ENCODE data around the gene PPP2R3A. TPM values are rescaled to one million over a fixed set of nuclear protein-coding genes. Genes with fewer than 3 reads are reported as not detected.
"Not testable (repeated sequence)": the region's sequence is repeated elsewhere in the genome, so short reads cannot be mapped to it uniquely, and the experiment has no call there.

PPP2R3A gene
- total RNA-seq, 1 donor from 2014 or later = 117 TPM

DNA sequence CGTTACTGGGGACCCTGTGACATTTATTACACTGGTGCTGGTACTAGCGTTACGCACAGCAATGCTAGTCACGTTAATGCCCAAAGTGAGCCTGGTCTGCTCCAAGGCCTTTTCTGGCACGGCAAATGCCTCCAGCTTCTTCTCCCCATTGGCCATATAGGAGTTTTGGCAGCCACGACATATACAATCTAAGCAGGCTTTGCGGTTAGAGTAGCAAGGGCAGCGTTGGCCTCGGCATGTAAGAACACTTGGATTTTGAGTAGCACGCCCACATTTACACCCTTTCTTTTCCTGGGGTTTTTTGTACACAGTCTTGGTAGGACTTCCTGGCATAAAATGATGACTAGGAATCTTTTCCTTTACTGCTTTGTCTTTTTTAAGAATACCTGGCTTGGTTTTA lies 185.7 kb downstream of the PPP2R3A start:
- no peak for DNase-seq

- no peak for DNase-seq
These were observed 186.8 kb downstream of the PPP2R3A start for GRCh38 chr3:136152176-136152843.

- DNase-seq = no peak
These were observed 187.4 kb downstream of the PPP2R3A start for GRCh38 chr3:136152963-136153362.

DNA sequence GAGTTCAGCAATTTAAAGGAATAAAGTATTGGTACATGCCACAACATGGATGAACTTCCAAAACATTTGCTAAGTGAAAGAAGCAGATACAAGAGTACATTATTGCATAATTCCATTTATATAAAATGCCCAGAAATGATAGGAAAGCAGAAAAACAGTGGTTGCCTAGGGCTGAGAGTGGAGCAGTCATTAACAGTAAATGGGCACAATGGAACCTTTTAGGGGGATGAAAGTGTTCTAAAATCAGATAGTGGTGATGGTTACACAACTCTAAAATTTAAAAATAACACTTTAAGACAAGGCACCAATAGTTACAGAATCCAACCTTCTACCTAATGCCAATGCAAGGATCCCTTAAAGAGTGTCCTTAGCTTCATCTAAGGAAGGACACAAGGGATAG lies 196.0 kb downstream of the PPP2R3A start:
- no peak for DNase-seq

DNA sequence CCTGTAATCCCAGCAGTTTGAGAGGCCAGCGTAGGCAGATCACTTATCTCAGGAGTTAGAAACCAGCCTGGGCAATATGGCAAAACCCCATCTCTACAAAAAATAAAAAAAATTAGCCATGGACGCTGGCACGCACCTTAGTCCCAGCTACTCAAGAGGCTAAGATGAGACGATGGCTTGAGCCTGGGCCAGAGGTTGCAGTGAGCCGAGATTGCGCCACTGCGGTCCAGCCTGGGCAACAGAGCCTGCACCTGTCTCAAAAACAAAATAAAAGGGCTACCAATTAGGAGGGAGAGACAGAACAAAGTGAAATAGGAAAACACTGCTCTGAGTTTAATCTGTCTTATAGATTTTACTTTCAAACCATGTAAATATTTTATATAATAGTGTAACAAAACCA lies 196.8 kb downstream of the PPP2R3A start:
- no peak for DNase-seq

DNA sequence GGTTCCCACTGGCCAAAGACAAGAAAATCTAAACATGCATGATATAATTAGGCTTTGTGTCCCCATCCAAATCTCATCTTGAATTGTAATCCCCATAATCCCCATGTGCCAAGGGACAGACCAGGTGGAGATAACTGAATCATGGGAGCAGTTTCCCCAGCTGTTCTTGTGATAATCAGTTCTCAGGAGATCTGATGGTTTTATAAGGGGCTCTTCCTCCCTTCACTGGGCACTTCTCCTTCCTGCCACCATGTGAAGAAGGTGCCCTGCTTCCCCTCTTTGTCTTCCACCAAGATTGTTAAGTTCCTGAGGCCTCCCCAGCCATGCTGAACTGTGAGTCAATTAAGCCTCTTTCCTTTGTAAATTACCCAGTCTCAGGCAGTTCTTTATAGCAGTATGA lies 198.1 kb downstream of the PPP2R3A start:
- DNase-seq = peak; percentile 37

- DNase-seq = peak; percentile 12
These were observed 201.0 kb downstream of the PPP2R3A start for GRCh38 chr3:136166507-136166906.

- DNase-seq = not testable (repeated sequence)
These were observed 202.7 kb downstream of the PPP2R3A start for GRCh38 chr3:136168236-136168635.

DNA sequence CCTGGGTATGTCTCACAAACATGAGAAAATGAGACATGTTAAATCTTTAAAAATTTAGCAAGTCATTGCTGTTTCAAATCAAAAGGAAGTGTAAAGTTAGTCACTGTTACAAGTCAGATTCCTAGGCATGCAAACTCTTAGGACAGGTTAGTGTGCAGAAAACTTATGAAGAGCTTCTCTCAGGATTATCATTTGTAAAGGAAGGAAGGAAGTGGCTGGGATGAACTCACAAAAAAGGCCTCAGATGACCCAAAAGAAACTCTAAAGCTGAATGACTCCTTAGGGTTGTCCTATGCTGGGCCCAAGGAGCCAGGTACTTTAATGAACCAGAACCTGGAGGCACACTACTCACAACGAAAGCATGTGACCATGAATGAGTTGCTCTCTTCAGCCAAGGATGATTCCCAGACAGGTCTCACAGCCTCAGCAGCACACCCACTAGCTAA lies 205.6 kb downstream of the PPP2R3A start:
- no peak for DNase-seq

DNA sequence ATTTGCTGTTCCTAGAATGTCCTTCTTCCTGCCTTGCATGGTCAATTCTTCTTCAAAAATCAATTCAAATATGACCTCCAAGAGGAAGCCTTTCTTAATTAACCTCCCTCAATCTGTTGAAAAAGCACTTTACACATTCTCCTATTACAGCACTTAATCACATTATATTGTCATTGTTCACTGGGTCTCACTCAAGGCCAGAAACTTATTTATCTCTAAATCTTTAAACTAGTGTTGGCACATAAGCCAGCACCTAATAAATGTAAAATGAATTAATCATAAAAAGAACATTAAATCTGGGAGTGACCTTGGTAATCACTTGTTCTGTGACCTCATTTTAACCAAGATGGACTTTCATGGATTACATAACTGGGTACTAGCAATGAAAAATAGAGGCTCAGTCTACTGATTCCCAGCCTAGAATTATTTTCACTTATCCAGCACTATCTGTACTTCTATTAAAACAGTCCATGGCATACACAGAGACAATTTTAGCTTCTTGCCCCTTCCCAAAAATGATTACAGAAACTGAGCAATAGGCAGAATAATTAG lies 208.5 kb downstream of the PPP2R3A start:
- no peak for DNase-seq

DNA sequence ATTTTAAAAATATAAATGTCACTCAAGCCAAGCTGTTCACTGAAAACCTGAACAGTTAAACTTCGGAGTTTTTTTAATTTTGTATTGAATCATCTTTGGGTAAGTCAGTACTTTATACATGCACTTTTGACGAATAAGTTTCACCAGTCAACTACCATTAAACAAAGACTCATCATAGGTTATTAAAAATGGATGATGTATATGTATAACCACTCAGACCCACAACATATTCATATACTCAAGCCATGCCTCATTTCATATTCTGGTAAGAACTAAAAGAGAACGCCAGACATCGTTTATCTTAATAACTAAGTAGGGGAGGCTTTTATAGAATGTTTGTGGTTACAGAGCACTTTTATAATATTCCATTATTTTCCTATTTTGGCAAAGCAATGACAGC lies 212.3 kb downstream of the PPP2R3A start:
- no peak for DNase-seq

DNA sequence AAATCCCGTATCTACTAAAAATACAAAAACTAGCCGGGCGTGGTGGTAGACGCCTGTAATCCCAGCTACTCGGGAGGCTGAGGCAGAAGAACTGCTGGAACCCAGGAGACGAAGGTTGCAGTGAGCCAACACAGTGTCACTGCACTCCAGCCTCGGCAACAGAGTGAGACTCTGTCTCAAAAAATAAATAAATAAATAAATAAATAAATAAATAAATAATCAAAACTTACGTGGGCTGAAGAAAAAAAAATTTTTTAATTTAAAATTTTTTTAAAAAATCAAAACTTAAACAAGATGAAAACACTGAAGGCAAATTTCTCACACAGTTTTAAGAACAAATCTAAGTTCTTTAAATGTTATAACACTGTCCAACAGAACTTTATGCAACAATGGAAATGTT lies 216.2 kb downstream of the PPP2R3A start:
- DNase-seq = no peak

- no peak for DNase-seq
These were observed 219.2 kb downstream of the PPP2R3A start for GRCh38 chr3:136184703-136185102.

DNA sequence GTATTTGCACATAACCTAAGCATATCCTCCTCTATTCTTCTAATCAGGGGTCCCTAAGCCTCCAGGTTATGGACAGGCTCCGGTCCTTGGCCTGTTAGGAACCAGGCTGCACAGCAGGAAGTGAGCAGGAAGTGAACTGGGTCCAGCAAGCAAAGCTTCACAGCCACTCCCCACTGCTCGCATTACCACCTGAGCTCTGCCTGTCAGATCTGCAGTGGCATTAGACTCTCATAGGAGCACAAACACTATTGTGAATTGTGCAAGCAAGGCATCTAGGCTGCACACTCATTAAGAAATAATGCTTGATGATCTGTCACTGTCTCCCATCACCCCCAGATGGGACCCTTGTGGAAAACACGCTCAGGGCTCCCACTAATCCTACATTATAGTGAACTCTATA lies 220.8 kb downstream of the PPP2R3A start:
- DNase-seq = no peak

DNA sequence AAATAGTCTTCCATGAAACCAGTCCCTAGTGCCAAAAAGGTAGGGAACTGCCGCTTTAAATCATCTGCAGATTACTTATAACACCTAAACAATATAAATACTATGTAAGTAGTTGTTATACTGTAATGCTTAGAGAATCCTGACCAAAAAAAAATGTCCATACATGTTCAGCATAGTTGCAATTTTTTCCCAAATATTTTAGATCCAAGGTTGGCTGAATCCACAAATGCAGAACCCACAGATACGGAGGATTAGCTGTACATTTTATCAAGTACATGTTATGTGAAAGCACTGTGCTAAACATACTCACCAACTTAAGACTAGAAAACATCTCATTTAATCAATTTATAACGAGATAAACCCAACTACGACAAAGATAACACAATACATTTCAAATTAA lies 221.3 kb downstream of the PPP2R3A start:
- no peak for DNase-seq

- no peak for DNase-seq
These were observed 222.3 kb downstream of the PPP2R3A start for GRCh38 chr3:136187868-136188267.

- no peak for DNase-seq
These were observed 223.5 kb downstream of the PPP2R3A start for GRCh38 chr3:136189043-136189442.

GRCh38 chr3:136189859-136190617 lies 224.5 kb downstream of the PPP2R3A start:
- no peak for DNase-seq

DNA sequence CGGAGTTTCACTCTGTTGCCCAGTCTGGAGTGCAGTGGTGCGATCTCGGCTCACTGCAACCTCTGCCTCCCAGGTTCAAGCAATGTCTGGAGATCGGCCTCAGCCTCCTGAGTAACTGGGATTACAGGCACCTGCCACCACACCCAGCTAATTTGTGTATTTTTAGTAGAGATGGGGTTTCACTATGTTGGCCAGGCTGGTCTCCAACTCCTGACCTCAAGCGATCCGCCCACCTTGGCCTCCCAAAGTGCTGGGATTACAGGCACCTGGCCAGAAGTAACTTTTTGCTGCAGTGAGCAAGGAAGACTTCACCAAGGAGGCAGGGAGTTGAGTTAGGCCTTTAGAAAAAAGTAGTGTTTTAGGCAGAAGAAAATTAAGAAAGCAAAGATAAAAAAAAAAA lies 226.7 kb downstream of the PPP2R3A start:
- not testable (repeated sequence) for DNase-seq

- DNase-seq = peak; percentile 33
These were observed 227.3 kb downstream of the PPP2R3A start for GRCh38 chr3:136192831-136193230.

DNA sequence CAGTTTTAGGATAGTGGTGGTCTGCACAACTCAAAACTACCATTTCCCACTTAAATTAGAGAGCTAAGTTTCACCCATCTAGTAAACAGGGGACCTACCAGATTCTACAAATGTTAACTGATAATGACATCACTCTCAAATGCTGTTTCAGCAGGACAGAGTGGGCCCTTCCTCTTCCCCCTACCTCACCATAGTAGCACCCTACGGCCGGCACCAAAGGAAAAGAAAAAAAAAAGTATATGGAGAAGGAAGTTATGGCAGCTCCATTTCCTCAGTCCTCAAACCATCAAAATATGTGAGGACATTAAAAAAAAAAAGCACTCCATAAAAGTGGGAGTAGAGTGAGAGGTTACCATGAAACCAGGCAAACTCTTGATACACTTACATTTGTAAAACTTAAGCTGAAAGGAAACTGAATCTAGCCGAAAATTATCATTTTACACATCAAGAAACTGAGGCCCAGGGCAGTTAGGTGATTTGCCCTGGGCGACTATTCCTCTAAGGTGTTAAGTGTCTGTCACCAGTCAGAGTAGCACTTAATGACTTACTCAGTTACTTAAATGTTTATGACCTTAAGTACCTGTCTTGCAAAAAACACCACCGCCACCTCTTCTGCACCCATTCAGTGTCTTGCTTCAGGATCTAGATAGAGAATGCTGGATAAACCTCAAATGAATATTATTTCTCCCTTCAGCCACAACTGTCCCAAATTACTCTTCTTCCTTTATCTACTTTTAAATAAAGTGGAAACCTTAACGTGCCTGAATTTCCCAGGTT lies 227.9 kb downstream of the PPP2R3A start:
- peak; percentile 37 for DNase-seq

- peak; percentile 49 for DNase-seq
These were observed 229.1 kb downstream of the PPP2R3A start for GRCh38 chr3:136194409-136195257.

All from tongue (tissue), 2 donors.